K562 (cell line): ENCODE data around the gene TMEM14C. TPM values are rescaled to one million over a fixed set of nuclear protein-coding genes. Genes with fewer than 3 reads are reported as not detected.
A peak's percentile ranks its signal among the peaks of the same experiment; 100 is the strongest.

Source experiments
- ATAC-seq: fragments of 200-7000 bp; cut with Tn5 transposase; 3 replicates; pipeline ENCODE4 v1.9.1; 2020; ENCODE audit warnings: moderate library complexity
- BruUV-seq: library from RNA; stranded (reverse); fragments of 400-500 nt; replicated peaks from 2 replicates; lab custom pipeline; 2021; lab: Mats Ljungman, UMichigan
- CTCF ChIA-PET: fragments of 300-600 bp; formaldehyde crosslinking; extraction: SDS; loops from one replicate; lab custom pipeline; 2021; ENCODE audit warnings: low intra/inter-chr PET ratio; lab: Yijun Ruan, JAX
- POLR2A ChIA-PET: fragments of 300-600, 350-650 bp; sonication (Branson Sonifier 250); formaldehyde crosslinking; extraction: SDS; loops from one replicate; lab custom pipeline; 2021; ENCODE audit warnings: antibody characterized with exemption, inconsistent platforms; lab: Yijun Ruan, JAX
- DNase-seq, 4 experiments: peaks; one replicate each; pipeline versions ENCODE4 v3.0.0 to v3.0.0-alpha.2; 2011 to 2018; ENCODE audit warnings: low spot score in 3 of 4, mixed read lengths in 3 of 4; ENCODE audit errors: extremely low read depth in 1 of 4
- FAIRE-seq: peaks from 2 replicates; lab custom pipeline; 2011; peaks lifted over from hg19 to GRCh38; lab: Jason Lieb, UNC
- H2AFZ ChIP-seq: 2 replicates; pipeline ENCODE4 v1.6.0; 2011; ENCODE audit warnings: low read depth, low read length, control low read depth, inconsistent platforms
- H3K27ac ChIP-seq: fragments of 200-600 bp; 3 replicates; pipeline ENCODE4 v1.8.0; 2011; ENCODE audit warnings: low read depth, mild to moderate bottlenecking, control low read depth, inconsistent platforms, low read length, moderate library complexity, mixed read lengths; ENCODE audit errors: extremely low read depth
- H3K27me3 ChIP-seq, 2 experiments: fragments of 300-600 bp in 1 of 2; 2 replicates in 1 of 2; 3 replicates in 1 of 2; pipeline versions ENCODE4 v1.6.0 to v1.8.0; 2011; ENCODE audit warnings: inconsistent platforms in 2 of 2, low read length in 2 of 2, mild to moderate bottlenecking in 1 of 2, mixed read lengths in 1 of 2, moderate library complexity in 1 of 2; ENCODE audit not compliant: control insufficient read depth in 2 of 2, insufficient read depth in 2 of 2
- H3K36me3 ChIP-seq: fragments of 300-600 bp; 3 replicates; pipeline ENCODE4 v1.8.0; 2011; ENCODE audit warnings: mild to moderate bottlenecking, low read length, inconsistent platforms; ENCODE audit not compliant: control insufficient read depth, insufficient read depth
- H3K4me1 ChIP-seq, 2 experiments: fragments of 200-600 bp in 1 of 2; replicated peaks in 1 of 2; 2 replicates in 1 of 2; 3 replicates in 1 of 2; pipeline versions ENCODE4 v1.5.1 to v1.8.0; 2011; ENCODE audit warnings: inconsistent platforms in 2 of 2, low read length in 2 of 2, mild to moderate bottlenecking in 1 of 2, mixed read lengths in 1 of 2, moderate library complexity in 1 of 2; ENCODE audit not compliant: control insufficient read depth in 2 of 2, insufficient read depth in 2 of 2
- H3K4me2 ChIP-seq: 2 replicates; pipeline ENCODE4 v1.6.1; 2011; ENCODE audit warnings: low read length, control low read depth, inconsistent platforms, mixed read lengths; ENCODE audit not compliant: insufficient read depth
- H3K4me3 ChIP-seq: fragments of 200-600 bp; sonication (generic), shearing (Covaris generic); 2 replicates; pipeline ENCODE4 v1.5.1; 2016; ENCODE audit warnings: control low read depth, inconsistent platforms
- H3K79me2 ChIP-seq: fragments of 200-600 bp; 3 replicates; pipeline ENCODE4 v1.8.0; 2011; ENCODE audit warnings: low read length, inconsistent platforms; ENCODE audit not compliant: control insufficient read depth, insufficient read depth
- H3K9ac ChIP-seq, 2 experiments: 2 replicates each; pipeline versions ENCODE4 v1.6.0 to v1.6.1; 2011; ENCODE audit warnings: low read depth in 2 of 2, low read length in 2 of 2, control low read depth in 1 of 2, inconsistent platforms in 1 of 2, mild to moderate bottlenecking in 1 of 2, mixed read lengths in 1 of 2; ENCODE audit not compliant: insufficient read depth in 1 of 2
- H3K9me1 ChIP-seq: one replicate; pipeline ENCODE4 v1.6.0; 2011; ENCODE audit warnings: inconsistent platforms, mild to moderate bottlenecking, low read length, moderate library complexity; ENCODE audit not compliant: control insufficient read depth, insufficient read depth
- H3K9me3 ChIP-seq: replicated peaks from 2 replicates; pipeline ENCODE4 v1.5.1; 2011; ENCODE audit warnings: low read depth, low read length, inconsistent platforms; ENCODE audit not compliant: control insufficient read depth, insufficient read depth
- H4K20me1 ChIP-seq: replicated peaks from 2 replicates; pipeline ENCODE4 v1.6.1; 2011; ENCODE audit warnings: low read length, inconsistent platforms, mixed read lengths; ENCODE audit not compliant: control insufficient read depth, insufficient read depth
- ATF7 ChIP-seq: fragments of 450-650 bp; IDR thresholded peaks from 2 replicates; pipeline ENCODE4 v1.7.1; 2014; ENCODE audit warnings: mild to moderate bottlenecking, moderate library complexity
- BRD4 ChIP-seq: fragments of 200-600 bp; sonication (generic); IDR thresholded peaks from 2 replicates; pipeline ENCODE4 v1.6.1; 2017; ENCODE audit warnings: inconsistent platforms
- CBFA2T3 ChIP-seq: fragments of 450-650 bp; IDR thresholded peaks from 2 replicates; pipeline ENCODE4 v1.6.1; 2017
- ETV5 ChIP-seq: sonication (generic); formaldehyde crosslinking; IDR thresholded peaks from 2 replicates; pipeline ENCODE4 v1.4.0; 2020; ENCODE audit warnings: low read depth, mild to moderate bottlenecking, missing genetic modification reagents
- KLF6 ChIP-seq: fragments of 250-450 bp; sonication (Bioruptor Pico); IDR thresholded peaks from 2 replicates; pipeline ENCODE4 v1.4.0; 2020; ENCODE audit warnings: mild to moderate bottlenecking, moderate library complexity, borderline replicate concordance
- MAFF ChIP-seq: IDR thresholded peaks from 2 replicates; pipeline ENCODE4 v1.6.1; 2012; ENCODE audit warnings: low read length, improper control_type of control experiment
- NFXL1 ChIP-seq: fragments of 450-650 bp; formaldehyde crosslinking; IDR thresholded peaks from 2 replicates; pipeline ENCODE4 v1.4.0; 2021; ENCODE audit warnings: mild to moderate bottlenecking
- NR2C2 ChIP-seq, 2 experiments: fragments of 200-800 bp in 1 of 2; sonication (Bioruptor generic) in 1 of 2; sonication (generic) in 1 of 2; formaldehyde crosslinking in 1 of 2; IDR thresholded peaks; 2 replicates each; pipeline versions ENCODE4 v1.6.1 to v1.8.0; 2016 to 2022; ENCODE audit warnings: mild to moderate bottlenecking in 1 of 2, missing compliant biosample characterization in 1 of 2, missing genetic modification characterization in 1 of 2, missing genetic modification reagents in 1 of 2
- PTTG1 ChIP-seq: fragments of 450-650 bp; IDR thresholded peaks from 2 replicates; pipeline ENCODE4 v1.6.1; 2016; ENCODE audit warnings: low read depth, mild to moderate bottlenecking, missing genetic modification characterization, missing compliant biosample characterization
- RAD51 ChIP-seq: fragments of 450-650 bp; IDR thresholded peaks from 2 replicates; pipeline ENCODE4 v1.7.1; 2016; ENCODE audit warnings: low read depth, mild to moderate bottlenecking, borderline replicate concordance
- RB1 ChIP-seq: fragments of 450-650 bp; IDR thresholded peaks from 2 replicates; pipeline ENCODE4 v1.6.1; 2017; ENCODE audit warnings: low read depth, mild to moderate bottlenecking
- SNIP1 ChIP-seq: fragments of 450-650 bp; IDR thresholded peaks from 2 replicates; pipeline ENCODE4 v1.7.1; 2017; ENCODE audit warnings: low read depth, mild to moderate bottlenecking
- XRCC5 ChIP-seq: fragments of 200-400 bp; formaldehyde crosslinking; IDR thresholded peaks from 2 replicates; pipeline ENCODE4 v1.6.1; 2017; ENCODE audit warnings: low read depth, mild to moderate bottlenecking, low read length
- ZNF134 ChIP-seq: fragments of 250-450 bp; sonication (Bioruptor Pico); conservative IDR thresholded peaks from 2 replicates; pipeline ENCODE4 v1.4.0; 2020
- ZNF551 ChIP-seq: fragments of 250-450 bp; sonication (Bioruptor Pico); IDR thresholded peaks from 2 replicates; pipeline ENCODE4 v1.5.0; 2021; ENCODE audit warnings: mild to moderate bottlenecking, moderate library complexity
- WGBS: fragments of 100-300 bp; shearing (Covaris generic); methylation state at CpG from one replicate; pipeline ENCODE4 v1.1.6; 2016; ENCODE audit warnings: low coverage, mixed read lengths; ENCODE audit not compliant: insufficient coverage; ENCODE audit errors: missing lambda C conversion rate; 5-methylcytosine and 5-hydroxymethylcytosine counted together
- in situ Hi-C: fragments of 300-500 bp; cut with MboI; formaldehyde crosslinking; loops from 4 replicates; pipeline ENCODE4 v1.15.0; 2018; ENCODE audit warnings: inconsistent platforms, mixed read lengths
- intact Hi-C: fragments of 100-400 bp; cut with micrococcal nuclease; formaldehyde crosslinking; loops from 2 replicates; pipeline ENCODE4 v1.14.2; 2022
- polyA plus RNA-seq, 8 experiments: library from polyadenylated mRNA; depleted of rRNA in 4 of 8; stranded (reverse) in 5 of 8; unstranded in 3 of 8; fragments of >200 nt; fragmentation: Nextera tagmentation in 2 of 8; fragmentation: Illumina TruSeq in 1 of 8; extraction: Ambion mirVana in 2 of 8; extraction: Trizol in 1 of 8; gene quantifications; 2 replicates each; pipeline versions ENCODE4 v1.2.1 to v1.2.3, GENCODE V29; 2011 to 2014; ENCODE audit warnings: inconsistent platforms in 1 of 8, missing spikeins in 1 of 8
- total RNA-seq, 7 experiments: library from RNA; depleted of rRNA in 6 of 7; stranded (reverse); fragments of >200 nt in 6 of 7; fragmentation: Illumina TruSeq in 2 of 7; extraction: Trizol in 2 of 7; gene quantifications; 2 replicates each; pipeline versions ENCODE4 v1.2.1 to v1.2.3, GENCODE V29; 2011 to 2021; ENCODE audit warnings: low replicate concordance in 1 of 7
- TF ChIP-seq, protein P1 (sequence below): fragments of 250-450 bp; sonication (Bioruptor Pico); IDR thresholded peaks from 2 replicates; pipeline ENCODE4 v1.8.0; 2022; ENCODE audit warnings: inconsistent platforms
- TF ChIP-seq, protein P2 (sequence below): sonication (generic); formaldehyde crosslinking; IDR thresholded peaks from 2 replicates; pipeline ENCODE4 v1.8.1; 2023; ENCODE audit warnings: mild to moderate bottlenecking, missing genetic modification reagents
- TF ChIP-seq, protein P3 (sequence below): sonication (generic); formaldehyde crosslinking; IDR thresholded peaks from 2 replicates; pipeline ENCODE4 v1.8.0; 2022; ENCODE audit warnings: mild to moderate bottlenecking, missing genetic modification reagents, borderline replicate concordance

The TMEM14C gene
- total and polyA plus RNA-seq, 9 of the 15 experiments (the other 6 are each of a cell fraction or from before 2014, with no cell fraction given) = 151 to 496 (median 263) TPM

DNA sequence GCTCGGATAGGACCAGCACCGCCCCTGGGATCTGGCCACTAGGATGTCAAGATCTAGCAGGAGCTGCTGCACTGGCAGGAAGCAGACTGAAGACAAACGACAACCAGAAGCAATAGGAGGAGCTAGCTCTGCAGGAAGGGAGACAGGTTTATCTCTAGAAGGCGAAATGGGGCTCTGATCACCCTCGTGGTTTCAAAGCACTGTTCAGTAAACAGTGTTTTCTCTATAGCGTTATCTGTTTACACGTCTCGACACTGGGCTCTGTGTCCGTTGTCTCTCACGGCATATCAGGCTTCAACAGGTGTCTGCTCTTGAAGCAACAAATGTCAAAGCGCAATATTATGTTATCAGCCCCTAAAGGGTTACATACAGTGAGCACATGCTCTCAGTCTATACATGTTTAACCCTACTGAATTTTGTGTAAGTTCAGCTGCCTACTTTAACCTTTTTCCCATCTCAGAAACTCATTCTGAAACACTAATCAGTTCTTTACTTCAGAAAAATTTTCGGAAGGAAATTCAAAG is 48.6 kb downstream of the TMEM14C start:
- H3K9me1 ChIP-seq = no peaks in the 10 kb centered on the region
- peak; percentile 47 to 94 (median 70) for DNase-seq
- POLR2A ChIA-PET = interaction anchor here (0.6 to 2.3 kb wide), 8 partner anchors 9 to 74 kb away, joined by 3 to 11 read pairs (median 4); partner anchors contain the start of gene TMEM14C
- TF ChIP-seq XRCC5 (no peak), ATF7 (peak; percentile 78; the same call in 1 of the 2 replicates), PTTG1 (no peak), KLF6 (CRISPR knock-in tag) (no peak), ZNF551 (CRISPR knock-in tag) (no peak), RB1 (peak; percentile 41; the same call in 1 of the 2 replicates), ETV5 (peak; percentile 87), BRD4 (no peak), ZNF134 (CRISPR knock-in tag) (no peak), NFXL1 (CRISPR knock-in tag) (no peak), MAFF (no peak), CBFA2T3 (peak; percentile 98), RAD51 (peak; percentile 47; the same call in 1 of the 2 replicates), NR2C2 (CRISPR knock-in tag; IDR thresholded peaks at IDR 0.05) (no peak), NR2C2 (tag; IDR thresholded peaks at IDR 0.05) (no peak), SNIP1 (0 out of 2 replicates have a peak, but pooled peaks have one; percentile 17)
- TF ChIP-seq, protein P1, sequence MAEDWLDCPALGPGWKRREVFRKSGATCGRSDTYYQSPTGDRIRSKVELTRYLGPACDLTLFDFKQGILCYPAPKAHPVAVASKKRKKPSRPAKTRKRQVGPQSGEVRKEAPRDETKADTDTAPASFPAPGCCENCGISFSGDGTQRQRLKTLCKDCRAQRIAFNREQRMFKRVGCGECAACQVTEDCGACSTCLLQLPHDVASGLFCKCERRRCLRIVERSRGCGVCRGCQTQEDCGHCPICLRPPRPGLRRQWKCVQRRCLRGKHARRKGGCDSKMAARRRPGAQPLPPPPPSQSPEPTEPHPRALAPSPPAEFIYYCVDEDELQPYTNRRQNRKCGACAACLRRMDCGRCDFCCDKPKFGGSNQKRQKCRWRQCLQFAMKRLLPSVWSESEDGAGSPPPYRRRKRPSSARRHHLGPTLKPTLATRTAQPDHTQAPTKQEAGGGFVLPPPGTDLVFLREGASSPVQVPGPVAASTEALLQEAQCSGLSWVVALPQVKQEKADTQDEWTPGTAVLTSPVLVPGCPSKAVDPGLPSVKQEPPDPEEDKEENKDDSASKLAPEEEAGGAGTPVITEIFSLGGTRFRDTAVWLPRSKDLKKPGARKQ = no peak
- TF ChIP-seq, protein P2, sequence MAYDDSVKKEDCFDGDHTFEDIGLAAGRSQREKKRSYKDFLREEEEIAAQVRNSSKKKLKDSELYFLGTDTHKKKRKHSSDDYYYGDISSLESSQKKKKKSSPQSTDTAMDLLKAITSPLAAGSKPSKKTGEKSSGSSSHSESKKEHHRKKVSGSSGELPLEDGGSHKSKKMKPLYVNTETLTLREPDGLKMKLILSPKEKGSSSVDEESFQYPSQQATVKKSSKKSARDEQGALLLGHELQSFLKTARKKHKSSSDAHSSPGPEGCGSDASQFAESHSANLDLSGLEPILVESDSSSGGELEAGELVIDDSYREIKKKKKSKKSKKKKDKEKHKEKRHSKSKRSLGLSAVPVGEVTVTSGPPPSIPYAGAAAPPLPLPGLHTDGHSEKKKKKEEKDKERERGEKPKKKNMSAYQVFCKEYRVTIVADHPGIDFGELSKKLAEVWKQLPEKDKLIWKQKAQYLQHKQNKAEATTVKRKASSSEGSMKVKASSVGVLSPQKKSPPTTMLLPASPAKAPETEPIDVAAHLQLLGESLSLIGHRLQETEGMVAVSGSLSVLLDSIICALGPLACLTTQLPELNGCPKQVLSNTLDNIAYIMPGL (CRISPR knock-in tag) = no peak
- TF ChIP-seq, protein P3, sequence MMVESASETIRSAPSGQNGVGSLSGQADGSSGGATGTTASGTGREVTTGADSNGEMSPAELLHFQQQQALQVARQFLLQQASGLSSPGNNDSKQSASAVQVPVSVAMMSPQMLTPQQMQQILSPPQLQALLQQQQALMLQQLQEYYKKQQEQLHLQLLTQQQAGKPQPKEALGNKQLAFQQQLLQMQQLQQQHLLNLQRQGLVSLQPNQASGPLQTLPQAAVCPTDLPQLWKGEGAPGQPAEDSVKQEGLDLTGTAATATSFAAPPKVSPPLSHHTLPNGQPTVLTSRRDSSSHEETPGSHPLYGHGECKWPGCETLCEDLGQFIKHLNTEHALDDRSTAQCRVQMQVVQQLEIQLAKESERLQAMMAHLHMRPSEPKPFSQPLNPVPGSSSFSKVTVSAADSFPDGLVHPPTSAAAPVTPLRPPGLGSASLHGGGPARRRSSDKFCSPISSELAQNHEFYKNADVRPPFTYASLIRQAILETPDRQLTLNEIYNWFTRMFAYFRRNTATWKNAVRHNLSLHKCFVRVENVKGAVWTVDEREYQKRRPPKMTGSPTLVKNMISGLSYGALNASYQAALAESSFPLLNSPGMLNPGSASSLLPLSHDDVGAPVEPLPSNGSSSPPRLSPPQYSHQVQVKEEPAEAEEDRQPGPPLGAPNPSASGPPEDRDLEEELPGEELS (CRISPR knock-in tag) = peak; percentile 97

More for the DNA sequence above, 48.6 kb downstream of the TMEM14C start:
- peak; percentile 98 for FAIRE-seq
- 2% methylated on average over 12 of the region's 12 CpGs for WGBS
- Histone ChIP-seq H3K27ac (peak overlapping the region; percentile 5; the same call in 2 of the 3 replicates), H3K4me2 (peak overlapping the region; percentile 70), H4K20me1 (no peaks in the 10 kb centered on the region), H3K27me3 (no peaks in the 10 kb centered on the region), H3K9ac (peak overlapping the region; percentile 25 to 40; a peak in 2 of 4 replicates), H3K4me3 (no peak overlapping the region; the same call in 1 of the 2 replicates), H3K36me3 (peaks cover 34% of the 10 kb centered on the region), H2AFZ (peak overlapping the region; percentile 63), H3K79me2 (no peaks in the 10 kb centered on the region), H3K9me3 (no peaks in the 10 kb centered on the region), H3K4me1 (peaks cover 10 to 18% of the 10 kb centered on the region in 2 experiments; a peak in 4 of 5 replicates)
- intact Hi-C loops = loop anchor here (1.0 kb wide), 1 partner anchor 24 kb away; the partner anchor contains the start of gene TMEM14B
- BruUV-seq = no TSS peak
- in situ Hi-C loops = no loop called here
- CTCF ChIA-PET = no interaction called here
- peak; percentile 99 for ATAC-seq
